ENCODE measurements around the gene RBL1.
"Not testable (repeated sequence)": the region's sequence is repeated elsewhere in the genome, so short reads cannot be mapped to it uniquely, and the experiment has no call there.

GRCh38 chr20:36966965-36967364, 128.8 kb downstream of the RBL1 start:
- not testable (repeated sequence) for TF ChIP-seq EZH2 (IDR thresholded peaks at IDR 0.05; ENCODE audit: insufficient read depth, poor library complexity, severe bottlenecking); EZH2phosphoT487 (IDR thresholded peaks at IDR 0.05; ENCODE audit: insufficient read depth, low read depth)
